ENCODE results near the gene ZNF436.

GRCh38 chr1:23400324-23401114 is 30.9 kb upstream of the ZNF436 start:
- TF ChIP-seq CTCF (IDR thresholded peaks at IDR 0.05) (no peak), POLR2A (IDR thresholded peaks at IDR 0.05) (no peak)
